ENCODE results near the gene RTTN.

The RTTN gene

GRCh38 chr18:70197026-70197425 lies 8.5 kb downstream of the RTTN start:
- Histone ChIP-seq H3K27ac (no peak overlapping the region), H3K27me3 (no peaks in the 10 kb centered on the region), H3K4me3 (no peak overlapping the region), H3K9me3 (no peaks in the 10 kb centered on the region), H3K36me3 (peaks cover 10 to 79% (median 33%) of the 10 kb centered on the region in 3 donors), H3K4me1 (no peaks in the 10 kb centered on the region)
- no peak for DNase-seq
- intact Hi-C loops (cut with DNase I; ENCODE audit: low total_unique reads): no loop called here
- TF ChIP-seq CTCF (IDR thresholded peaks at IDR 0.05): no peak

GRCh38 chr18:70195852-70196434 lies 9.5 kb downstream of the RTTN start:
- TF ChIP-seq CTCF (IDR thresholded peaks at IDR 0.05): peak; percentile 71
- Histone ChIP-seq H3K36me3 (peaks cover 10 to 88% (median 32%) of the 10 kb centered on the region in 3 donors), H3K4me3 (no peak overlapping the region), H3K4me1 (no peaks in the 10 kb centered on the region), H3K27me3 (no peaks in the 10 kb centered on the region), H3K27ac (no peak overlapping the region), H3K9me3 (no peaks in the 10 kb centered on the region)
- intact Hi-C loops (cut with DNase I; ENCODE audit: low total_unique reads): no loop called here
- DNase-seq: no peak

- Histone ChIP-seq H3K27me3 (no peaks in the 10 kb centered on the region), H3K9me3 (no peaks in the 10 kb centered on the region), H3K4me3 (no peak overlapping the region), H3K27ac (no peak overlapping the region), H3K36me3 (peaks cover 10 to 86% (median 25%) of the 10 kb centered on the region in 3 donors), H3K4me1 (peaks cover 0 to 6% (median 0%) of the 10 kb centered on the region in 4 donors)
- intact Hi-C loops (cut with DNase I; ENCODE audit: low total_unique reads): no loop called here
- TF ChIP-seq CTCF (IDR thresholded peaks at IDR 0.05): no peak
- DNase-seq: no peak
These were observed 10.4 kb downstream of the RTTN start for GRCh38 chr18:70195014-70195614.

GRCh38 chr18:70194227-70194890 lies 11.1 kb downstream of the RTTN start:
- no peak for TF ChIP-seq CTCF (IDR thresholded peaks at IDR 0.05)
- DNase-seq: no peak
- no peaks in the 10 kb centered on the region for H3K9me3 ChIP-seq
- no peaks in the 10 kb centered on the region for H3K27me3 ChIP-seq
- intact Hi-C loops (cut with DNase I; ENCODE audit: low total_unique reads): loop anchor here (5.0 kb wide), 1 partner anchor 258 kb away; no protein-coding TSS in a partner anchor
- peaks cover 0 to 13% (median 0%) of the 10 kb centered on the region in 4 donors for H3K4me1 ChIP-seq
- H3K27ac ChIP-seq: no peak overlapping the region
- peaks cover 10 to 78% (median 19%) of the 10 kb centered on the region in 3 donors for H3K36me3 ChIP-seq
- no peak overlapping the region for H3K4me3 ChIP-seq

GRCh38 chr18:70190529-70190928 lies 15.0 kb downstream of the RTTN start:
- Histone ChIP-seq H3K36me3 (peaks cover 16 to 72% (median 17%) of the 10 kb centered on the region in 3 donors), H3K4me1 (peaks cover 0 to 14% (median 0%) of the 10 kb centered on the region in 4 donors), H3K27me3 (no peaks in the 10 kb centered on the region), H3K4me3 (no peak overlapping the region), H3K9me3 (no peaks in the 10 kb centered on the region), H3K27ac (no peak overlapping the region)
- TF ChIP-seq CTCF (IDR thresholded peaks at IDR 0.05): no peak
- intact Hi-C loops (cut with DNase I; ENCODE audit: low total_unique reads): loop anchor here (5.0 kb wide), 1 partner anchor 262 kb away; no protein-coding TSS in a partner anchor
- no peak for DNase-seq
